Fibroblast of mammary gland (primary cell): ENCODE data around the gene PRR16.

Source experiments
- DNase-seq: peaks from one replicate; pipeline ENCODE4 v3.0.0-alpha.2; 2010; ENCODE audit warnings: low read depth
- H3K4me3 ChIP-seq: 2 replicates; pipeline ENCODE4 v1.5.1; 2011; ENCODE audit warnings: low read depth, mild to moderate bottlenecking, low read length, moderate library complexity; ENCODE audit not compliant: control insufficient read depth
- CTCF ChIP-seq: conservative IDR thresholded peaks from 2 replicates; pipeline ENCODE4 v1.5.1; 2011; ENCODE audit warnings: low read depth, low read length, inconsistent platforms; ENCODE audit not compliant: control insufficient read depth, insufficient read depth

Gene PRR16

GRCh38 chr5:120730214-120730613 is 266.1 kb downstream of the PRR16 start:
- DNase-seq: no peak
- TF ChIP-seq CTCF: no peak
- no peak overlapping the region for H3K4me3 ChIP-seq

- TF ChIP-seq CTCF: no peak
- H3K4me3 ChIP-seq: no peak overlapping the region
- peak; percentile 22 for DNase-seq
Measured at GRCh38 chr5:120734033-120734432, 269.9 kb downstream of the PRR16 start.

GRCh38 chr5:120735076-120735475 is 271.0 kb downstream of the PRR16 start:
- TF ChIP-seq CTCF: peak; percentile 4
- no peak overlapping the region for H3K4me3 ChIP-seq
- peak; percentile 2 for DNase-seq
